ENCODE data around the gene SCAMP4.

Gene SCAMP4

GRCh38 chr19:1953441-1954094 is 48.4 kb downstream of the SCAMP4 start:
- DNase-seq (ENCODE audit: low read depth, low spot score), result no peak
- no peak overlapping the region for H3K4me3 ChIP-seq (ENCODE audit: low read depth, low read length)
- ChIA-PET POLR2A (no interaction called here), CTCF (no interaction called here)
- no peak for TF ChIP-seq CTCF (IDR thresholded peaks at IDR 0.05; ENCODE audit: insufficient read depth, low read length, missing control alignments)

GRCh38 chr19:1954532-1954933 is 49.3 kb downstream of the SCAMP4 start:
- ChIA-PET POLR2A (no interaction called here), CTCF (no interaction called here)
- DNase-seq (ENCODE audit: low read depth, low spot score), result no peak
- no peak overlapping the region for H3K4me3 ChIP-seq (ENCODE audit: low read depth, low read length)
- no peak for TF ChIP-seq CTCF (IDR thresholded peaks at IDR 0.05; ENCODE audit: insufficient read depth, low read length, missing control alignments)

GRCh38 chr19:1955171-1956121 is 50.2 kb downstream of the SCAMP4 start:
- no peak for TF ChIP-seq CTCF (IDR thresholded peaks at IDR 0.05; ENCODE audit: insufficient read depth, low read length, missing control alignments)
- ChIA-PET POLR2A (no interaction called here), CTCF (no interaction called here)
- no peak overlapping the region for H3K4me3 ChIP-seq (ENCODE audit: low read depth, low read length)
- DNase-seq (ENCODE audit: low read depth, low spot score), result no peak

GRCh38 chr19:1956122-1956494 is 50.9 kb downstream of the SCAMP4 start:
- H3K4me3 ChIP-seq (ENCODE audit: low read depth, low read length), result no peak overlapping the region
- no peak for DNase-seq (ENCODE audit: low read depth, low spot score)
- ChIA-PET POLR2A (no interaction called here), CTCF (interaction anchor here (0.7 kb wide), 1 partner anchor 10 kb away, joined by 3 read pairs; no protein-coding TSS in a partner anchor)
- TF ChIP-seq CTCF (IDR thresholded peaks at IDR 0.05; ENCODE audit: insufficient read depth, low read length, missing control alignments), result no peak

DNA sequence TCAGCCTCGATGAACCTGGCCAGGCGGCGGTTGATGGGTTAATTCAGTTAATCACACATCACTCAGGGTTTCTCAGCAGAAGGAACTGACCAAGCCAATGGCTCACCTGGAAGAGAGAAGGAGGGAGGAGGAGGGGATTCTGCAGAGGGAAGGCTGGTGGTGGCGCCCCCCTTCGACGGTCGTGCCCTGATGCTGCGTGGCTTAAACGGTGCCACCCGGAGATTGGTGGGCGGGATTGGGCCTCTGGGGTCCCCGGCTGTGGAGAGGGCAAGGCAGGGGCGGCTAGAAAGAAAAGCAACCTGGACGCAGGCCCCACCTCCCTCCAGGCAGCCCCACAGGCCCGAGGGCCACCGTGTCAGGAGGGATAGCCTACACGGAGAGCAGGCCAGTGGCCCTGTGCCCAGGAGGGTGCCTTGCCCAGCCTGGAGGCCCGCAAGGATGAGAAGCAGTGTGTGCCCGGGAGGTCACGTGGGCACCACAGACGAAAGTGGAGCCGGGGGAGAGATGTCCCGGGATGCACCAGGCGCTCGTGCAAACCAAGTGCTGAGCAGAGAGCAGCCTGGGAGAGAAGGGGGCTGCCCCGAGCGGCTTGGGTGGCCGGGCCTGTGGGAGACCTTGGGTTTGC is 51.8 kb downstream of the SCAMP4 start:
- DNase-seq (ENCODE audit: low read depth, low spot score), result no peak
- no peak overlapping the region for H3K4me3 ChIP-seq (ENCODE audit: low read depth, low read length)
- POLR2A ChIA-PET, result no interaction called here
- no peak for TF ChIP-seq CTCF (IDR thresholded peaks at IDR 0.05; ENCODE audit: insufficient read depth, low read length, missing control alignments)
- CTCF ChIA-PET, result interaction anchor here (0.7 kb wide), 1 partner anchor 11 kb away, joined by 3 read pairs; no protein-coding TSS in a partner anchor

Measured in AG04449 (cell line).